HL-60/S4 treated with retinoic acid at 250 ng/mL for 4 days and 3 days (cell line): ENCODE measurements around the gene NTPCR.
"Not testable (repeated sequence)": the region's sequence is repeated elsewhere in the genome, so short reads cannot be mapped to it uniquely, and the experiment has no call there.

Experiments used
- in situ Hi-C: fragments of 300-500 bp; cut with MboI; formaldehyde crosslinking; loops from 2 replicates; pipeline ENCODE4 v1.7.0; 2022; ENCODE audit warnings: low sequenced_read_pairs

The NTPCR gene

GRCh38 chr1:232925421-232926220, 24.8 kb upstream of the NTPCR start:
- in situ Hi-C loops = no loop called here

DNA sequence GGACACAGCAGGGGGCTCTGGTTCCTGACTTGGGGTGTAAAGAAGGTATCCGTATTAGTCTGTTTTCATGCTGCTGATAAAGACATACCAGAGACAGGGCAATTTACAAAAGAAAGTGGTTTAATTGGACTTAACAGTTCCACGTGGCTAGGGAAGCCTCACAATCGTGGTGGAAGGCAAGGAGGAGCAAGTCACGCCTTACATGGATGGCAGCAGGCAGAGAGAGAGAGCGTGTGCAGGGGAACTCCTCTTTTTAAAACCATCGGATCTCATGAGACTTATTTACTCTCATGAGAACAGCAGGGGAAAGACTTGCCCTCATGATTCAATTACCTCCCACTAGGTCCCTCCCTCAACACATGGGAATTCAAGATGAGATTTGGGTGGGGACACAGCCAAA, 23.2 kb upstream of the NTPCR start:
- in situ Hi-C loops = not testable (repeated sequence)

GRCh38 chr1:232927830-232928505, 22.4 kb upstream of the NTPCR start:
- in situ Hi-C loops = no loop called here

GRCh38 chr1:232932486-232933425, 17.7 kb upstream of the NTPCR start:
- in situ Hi-C loops = no loop called here

DNA sequence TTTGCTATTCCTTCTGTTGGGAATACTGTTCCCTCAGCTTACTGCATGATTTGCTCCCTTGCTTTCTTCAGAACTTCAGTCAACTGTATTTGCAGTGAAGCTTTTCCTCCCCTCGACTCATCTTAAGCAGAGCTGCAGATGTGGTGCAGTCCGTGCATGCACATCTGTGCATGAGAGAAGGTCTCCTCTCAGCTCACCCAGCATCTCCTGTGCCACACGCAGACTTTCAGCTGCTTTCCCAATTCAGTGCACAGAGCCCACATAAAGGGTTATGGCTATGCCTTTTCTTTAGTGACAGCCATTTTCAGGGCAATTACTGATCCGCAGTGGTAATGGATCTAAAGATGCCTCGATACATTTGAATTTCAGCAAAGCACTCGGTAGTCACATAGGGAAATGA, 13.5 kb upstream of the NTPCR start:
- in situ Hi-C loops = no loop called here

GRCh38 chr1:232937741-232938375, 12.6 kb upstream of the NTPCR start:
- in situ Hi-C loops = no loop called here

DNA sequence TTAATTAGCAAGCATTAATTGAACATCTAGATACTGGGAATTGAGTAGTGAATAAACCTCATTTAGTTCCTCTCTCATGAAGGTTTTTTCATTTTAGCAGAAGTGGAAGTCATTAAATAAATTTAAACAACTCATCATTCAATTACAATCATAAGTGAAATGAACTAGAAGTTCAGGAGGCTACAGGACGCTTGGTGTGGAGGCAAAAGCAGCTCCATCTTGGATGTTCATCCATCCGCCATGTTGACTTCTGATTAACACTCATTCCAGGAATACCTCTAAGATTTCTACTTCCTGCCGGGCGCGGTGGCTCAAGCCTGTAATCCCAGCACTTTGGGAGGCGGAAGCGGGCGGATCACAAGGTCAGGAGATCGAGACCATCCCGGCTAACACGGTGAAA, 11.5 kb upstream of the NTPCR start:
- in situ Hi-C loops = no loop called here

GRCh38 chr1:232939748-232940147, 10.7 kb upstream of the NTPCR start:
- in situ Hi-C loops = no loop called here

DNA sequence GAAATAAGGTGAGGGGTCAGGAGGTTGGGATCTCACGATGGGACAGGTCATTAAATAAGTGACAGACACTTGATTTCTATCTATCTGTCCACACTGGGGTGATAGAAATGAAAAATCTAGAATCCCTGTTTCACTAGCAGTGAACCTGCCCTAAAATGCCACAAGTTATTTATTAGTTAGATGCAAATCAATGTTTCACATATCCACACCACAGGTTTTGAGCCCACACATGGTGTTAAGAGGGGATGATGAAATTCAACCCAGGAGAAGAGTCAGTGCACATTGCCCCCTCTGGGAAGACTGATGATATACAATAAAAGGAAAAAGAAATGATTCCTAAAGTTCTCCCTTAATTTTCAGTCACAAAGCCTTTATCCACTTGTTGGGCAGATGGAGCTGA, 10.1 kb upstream of the NTPCR start:
- in situ Hi-C loops = no loop called here

GRCh38 chr1:232942413-232943294, 7.8 kb upstream of the NTPCR start:
- in situ Hi-C loops = no loop called here

- in situ Hi-C loops = no loop called here
These were observed 6.6 kb upstream of the NTPCR start for GRCh38 chr1:232943679-232944252.

DNA sequence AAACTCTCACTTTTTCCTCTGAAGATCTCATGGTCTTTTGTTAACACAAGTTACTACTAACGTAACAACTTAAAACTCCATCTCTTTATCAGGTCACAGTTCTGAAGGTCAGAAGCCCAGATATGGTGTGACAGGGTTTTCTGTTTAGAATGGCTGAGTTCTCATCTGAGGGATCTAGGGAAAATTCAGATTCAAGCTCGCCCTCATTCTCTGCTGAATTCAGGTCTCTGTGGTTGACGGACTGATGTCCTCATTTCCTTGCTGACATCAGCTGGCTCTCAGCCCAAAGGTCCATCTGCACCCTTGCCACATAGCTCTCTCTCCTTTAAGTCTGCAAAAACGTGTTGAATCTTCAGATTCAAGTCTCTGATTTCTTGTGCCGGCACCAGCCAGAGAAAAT, 6.1 kb upstream of the NTPCR start:
- in situ Hi-C loops = no loop called here

DNA sequence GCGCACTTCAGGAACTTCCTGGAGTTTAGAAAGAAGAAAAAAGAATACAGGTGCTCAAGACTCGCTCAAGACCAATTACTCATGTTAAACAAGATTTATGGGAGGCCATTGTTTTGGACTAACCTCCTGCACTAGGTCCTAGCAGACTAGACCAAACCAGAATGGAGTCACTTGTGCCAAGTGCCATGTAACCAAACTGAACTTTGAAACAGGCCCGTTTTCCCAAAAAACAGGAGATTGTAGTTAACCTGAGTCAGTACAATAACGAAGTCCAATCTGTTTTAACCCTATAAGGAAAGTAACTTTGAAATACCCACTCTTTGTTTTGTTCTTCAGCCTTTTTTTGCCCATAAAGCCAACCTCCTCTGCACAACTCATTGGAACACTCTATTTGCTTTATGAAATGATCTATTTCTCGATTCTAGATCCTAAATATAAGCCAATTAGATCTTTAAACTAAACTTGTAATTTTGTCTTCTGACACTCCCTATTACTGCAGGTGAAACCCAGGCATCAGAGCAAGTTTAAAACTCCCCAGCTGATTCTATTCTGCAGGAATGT, 695 bp upstream of the NTPCR start:
- in situ Hi-C loops = no loop called here

GRCh38 chr1:232951180-232951579, 769 bp downstream of the NTPCR start:
- in situ Hi-C loops = no loop called here

DNA sequence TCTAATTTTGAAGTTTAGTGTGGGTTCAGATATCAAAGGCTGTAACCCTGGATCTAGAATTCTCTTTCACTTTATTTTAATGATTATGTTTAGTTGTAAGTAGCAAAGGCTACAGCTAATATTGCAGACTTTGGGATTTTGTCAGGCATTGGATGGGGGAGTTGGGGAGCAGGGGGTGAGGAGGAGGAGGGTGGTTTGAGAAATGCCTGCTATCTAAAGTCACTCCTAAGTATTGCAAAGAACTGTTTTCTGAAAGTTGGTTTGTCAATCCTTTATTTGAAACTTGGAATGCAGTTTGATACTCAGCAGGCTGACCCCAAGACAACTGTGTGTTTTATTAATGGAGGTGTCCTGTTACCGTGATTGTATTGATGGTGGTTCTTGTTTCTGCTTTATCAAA, 1.2 kb downstream of the NTPCR start:
- in situ Hi-C loops = no loop called here

- in situ Hi-C loops = no loop called here
These were observed 2.4 kb downstream of the NTPCR start for GRCh38 chr1:232952514-232953499.

DNA sequence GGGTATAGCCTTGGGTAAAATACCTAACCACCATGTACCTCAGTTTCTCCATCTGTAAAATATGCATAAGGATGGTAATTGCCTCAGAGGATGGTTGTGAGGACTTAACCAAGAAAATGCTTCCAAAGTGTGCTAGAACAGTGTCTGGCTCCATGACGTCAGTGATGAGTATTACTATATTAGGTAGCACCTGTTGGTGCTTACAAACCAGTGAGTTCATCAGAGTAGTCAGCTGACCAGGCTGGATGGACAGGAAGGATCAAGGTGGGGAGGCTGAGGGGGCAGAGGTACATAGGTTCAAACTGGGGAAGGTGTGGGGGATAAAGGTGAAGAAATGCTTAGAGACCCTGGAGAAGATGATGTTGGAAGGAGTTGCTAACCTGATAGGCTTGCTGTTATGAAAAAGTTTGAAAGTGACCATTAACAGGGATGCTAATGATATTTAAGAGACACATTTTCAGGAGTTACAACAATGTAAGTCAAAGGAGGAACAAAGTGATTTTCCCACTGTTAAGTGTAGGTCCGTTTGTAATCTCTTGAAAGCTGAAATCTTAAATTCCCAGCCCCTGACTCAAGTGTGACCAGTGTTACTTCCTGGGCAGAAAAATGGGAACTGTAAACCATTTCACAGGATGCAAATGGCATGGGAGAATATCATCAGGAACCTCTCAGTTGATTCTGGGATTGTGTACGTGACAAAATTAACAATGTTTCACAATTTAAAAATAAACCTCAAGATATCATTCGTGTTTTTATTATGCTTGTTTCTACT, 4.4 kb downstream of the NTPCR start:
- in situ Hi-C loops = no loop called here
